Transverse colon (tissue), 4 donors: Measurements from ENCODE around the gene RIOK2. TPM values are rescaled to one million over a fixed set of nuclear protein-coding genes. Genes with fewer than 3 reads are reported as not detected.

Experiments
- DNase-seq: peaks from one replicate; pipeline ENCODE4 v3.0.0-alpha.2; 2019
- H3K27ac ChIP-seq, 4 donors: fragments of 200-600 bp; sonication (generic); 2 replicates each; pipeline ENCODE4 v1.5.1; 2016 to 2018; ENCODE audit warnings: inconsistent platforms in 4 of 4
- H3K27me3 ChIP-seq: fragments of 200-600 bp; sonication (generic); 2 replicates; pipeline ENCODE4 v1.5.1; 2017; ENCODE audit warnings: inconsistent platforms
- H3K36me3 ChIP-seq, 4 donors: fragments of 200-600 bp; sonication (generic); 2 replicates each; pipeline ENCODE4 v1.5.1; 2017 to 2019; ENCODE audit warnings: inconsistent platforms in 4 of 4
- H3K4me1 ChIP-seq, 4 donors: fragments of 200-600 bp; sonication (generic); 2 replicates each; pipeline ENCODE4 v1.5.1; 2017 to 2020; ENCODE audit warnings: inconsistent platforms in 4 of 4
- H3K4me3 ChIP-seq, 4 donors: fragments of 200-600 bp; sonication (generic); 1 replicate in 1 of 4; 2 replicates in 3 of 4; pipeline versions ENCODE4 v1.5.1 to v1.6.1; 2017 to 2019; ENCODE audit warnings: inconsistent platforms in 4 of 4
- H3K9me3 ChIP-seq, 2 donors: fragments of 200-600 bp; sonication (generic); 2 replicates each; pipeline ENCODE4 v1.5.1; 2017 to 2019; ENCODE audit warnings: inconsistent platforms in 2 of 2
- EP300 ChIP-seq: sonication (generic); formaldehyde crosslinking; IDR thresholded peaks from one replicate; pipeline ENCODE4 v1.6.1; 2017; ENCODE audit warnings: antibody characterized with exemption, low read depth
- POLR2A ChIP-seq: fragments of 450-650 bp; IDR thresholded peaks from one replicate; pipeline ENCODE4 v1.6.1; 2016; ENCODE audit warnings: antibody characterized with exemption, mild to moderate bottlenecking, moderate library complexity
- POLR2AphosphoS5 ChIP-seq, 3 donors: sonication (generic); formaldehyde crosslinking; IDR thresholded peaks; one replicate each; pipeline ENCODE4 v1.6.1; 2016; ENCODE audit warnings: antibody characterized with exemption in 3 of 3
- WGBS, 2 donors: methylation state at CpG; one replicate each; pipeline ENCODE4 v1.1.5; 2018; ENCODE audit warnings: low coverage in 1 of 2; 5-methylcytosine and 5-hydroxymethylcytosine counted together
- in situ Hi-C, 4 donors: fragments of 200-750 bp; cut with MboI; loops; one replicate each; pipeline versions ENCODE4 v1.15.0 to v1.15.1; 2017; ENCODE audit warnings: low sequenced_read_pairs in 3 of 4, low pct_ligation_motif_present in 1 of 4, low pct_unique_long_range_greater_than_20kb in 1 of 4
- intact Hi-C: fragments of 100-400 bp; cut with DNase I; formaldehyde crosslinking; loops from one replicate; pipeline ENCODE4 v1.15.1; 2023; ENCODE audit warnings: low total_unique reads
- total RNA-seq, 4 donors: library from RNA; depleted of rRNA; stranded (reverse); fragments of >200 nt; gene quantifications; one replicate each; pipeline ENCODE4 v1.1.0, GENCODE V29; 2016
- TF ChIP-seq, protein P1 (sequence below), 5 experiments: fragments of 200-600 bp in 3 of 5; fragments of 450-650 bp in 2 of 5; sonication (generic) in 3 of 5; IDR thresholded peaks; 1 replicate in 2 of 5; 2 replicates in 3 of 5; pipeline ENCODE4 v1.5.1; 2016 to 2017; ENCODE audit warnings: antibody characterized with exemption in 5 of 5, inconsistent platforms in 3 of 5, mild to moderate bottlenecking in 2 of 5, moderate library complexity in 1 of 5

RIOK2 gene
- total RNA-seq, 4 donors from 2014 or later = 19.3 to 119 (median 23.4) TPM

DNA sequence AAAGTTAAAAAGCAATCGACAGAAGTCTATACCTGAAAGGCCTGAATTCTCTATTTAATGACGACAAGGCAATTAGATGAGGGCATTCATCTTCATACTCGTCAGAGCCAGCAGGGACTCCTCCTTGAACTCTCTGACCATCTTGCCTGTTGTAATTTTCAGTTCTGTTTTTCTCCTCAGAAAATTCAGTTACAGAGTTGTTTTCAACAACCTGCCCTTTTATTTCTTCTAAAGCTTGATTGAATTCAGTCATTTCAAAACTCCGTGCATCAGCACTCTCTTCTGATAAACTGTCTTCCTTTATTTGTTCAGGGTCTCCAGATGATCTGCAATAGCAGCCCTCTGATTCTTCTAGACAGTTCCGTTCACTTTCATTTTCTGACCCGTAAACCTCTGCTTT is 15.6 kb downstream of the RIOK2 start:
- 46 to 53% methylated on average over 6 of the region's 6 CpGs for WGBS, 2 donors
- intact Hi-C loops = loop anchor here (10.0 kb wide), 1 partner anchor 553 kb away; no protein-coding TSS in a partner anchor
- no peak overlapping the region for H3K4me3 ChIP-seq
- no peaks in the 10 kb centered on the region for H3K27me3 ChIP-seq
- no peak for DNase-seq
- peaks cover 0 to 34% (median 12%) of the 10 kb centered on the region in 4 donors for H3K4me1 ChIP-seq
- in situ Hi-C loops = loop anchor here (10.0 to 25.0 kb wide), 5 partner anchors 293 to 555 kb away; partner anchors contain the start of gene ERAP2 (in 2 of the 4)
- H3K27ac ChIP-seq = peak overlapping the region in 1 of 4 donors; percentile 12
- peaks cover 0 to 47% (median 10%) of the 10 kb centered on the region in 4 donors for H3K36me3 ChIP-seq
- no peaks in the 10 kb centered on the region for H3K9me3 ChIP-seq
- TF ChIP-seq POLR2AphosphoS5 (IDR thresholded peaks at IDR 0.05) = no peak
- TF ChIP-seq, protein P1, sequence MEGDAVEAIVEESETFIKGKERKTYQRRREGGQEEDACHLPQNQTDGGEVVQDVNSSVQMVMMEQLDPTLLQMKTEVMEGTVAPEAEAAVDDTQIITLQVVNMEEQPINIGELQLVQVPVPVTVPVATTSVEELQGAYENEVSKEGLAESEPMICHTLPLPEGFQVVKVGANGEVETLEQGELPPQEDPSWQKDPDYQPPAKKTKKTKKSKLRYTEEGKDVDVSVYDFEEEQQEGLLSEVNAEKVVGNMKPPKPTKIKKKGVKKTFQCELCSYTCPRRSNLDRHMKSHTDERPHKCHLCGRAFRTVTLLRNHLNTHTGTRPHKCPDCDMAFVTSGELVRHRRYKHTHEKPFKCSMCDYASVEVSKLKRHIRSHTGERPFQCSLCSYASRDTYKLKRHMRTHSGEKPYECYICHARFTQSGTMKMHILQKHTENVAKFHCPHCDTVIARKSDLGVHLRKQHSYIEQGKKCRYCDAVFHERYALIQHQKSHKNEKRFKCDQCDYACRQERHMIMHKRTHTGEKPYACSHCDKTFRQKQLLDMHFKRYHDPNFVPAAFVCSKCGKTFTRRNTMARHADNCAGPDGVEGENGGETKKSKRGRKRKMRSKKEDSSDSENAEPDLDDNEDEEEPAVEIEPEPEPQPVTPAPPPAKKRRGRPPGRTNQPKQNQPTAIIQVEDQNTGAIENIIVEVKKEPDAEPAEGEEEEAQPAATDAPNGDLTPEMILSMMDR (IDR thresholded peaks at IDR 0.05) = no peak
- no peak for TF ChIP-seq EP300
- no peak for TF ChIP-seq POLR2A

DNA sequence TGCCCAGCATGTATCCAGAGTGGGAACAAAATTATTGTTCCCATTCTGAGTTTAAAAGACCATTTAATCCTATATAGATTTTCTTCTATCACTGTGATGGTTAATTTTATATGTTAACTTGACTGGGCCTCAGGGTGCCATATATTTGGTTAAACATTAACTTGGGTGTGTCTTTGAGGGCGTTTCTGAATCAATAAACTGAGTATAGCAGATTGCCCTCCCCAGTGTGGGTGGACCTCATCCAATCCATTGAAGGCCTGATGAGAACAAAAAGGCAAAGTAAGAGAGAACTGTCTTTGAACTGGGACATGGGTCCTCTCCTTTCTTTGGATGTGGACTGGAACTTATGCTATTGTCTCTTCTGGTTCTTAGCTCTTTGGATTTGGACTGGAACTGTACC is 17.3 kb downstream of the RIOK2 start:
- in situ Hi-C loops = loop anchor here (10.0 to 25.0 kb wide), 5 partner anchors 291 to 553 kb away; partner anchors contain the start of gene ERAP2 (in 2 of the 4)
- H3K27ac ChIP-seq = peak overlapping the region; percentile 66 to 81 (median 70)

DNA sequence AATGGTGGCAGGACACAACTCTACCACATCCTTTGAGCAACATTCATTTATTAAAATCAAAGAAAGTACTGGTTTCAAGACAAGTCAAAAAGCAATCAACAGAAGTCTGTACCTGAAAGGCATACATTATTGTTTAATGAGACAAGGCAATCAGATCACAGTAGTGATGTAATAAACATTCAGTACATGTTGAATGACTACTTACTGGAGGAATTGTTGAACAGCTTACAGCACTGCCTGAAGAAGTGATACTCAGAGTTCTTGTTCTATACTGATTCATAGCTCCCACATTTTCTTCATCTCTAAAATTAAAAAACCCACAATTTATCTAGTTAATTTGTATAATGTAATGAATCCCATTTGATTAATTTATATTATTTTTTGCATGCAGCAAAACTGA is 18.2 kb downstream of the RIOK2 start:
- in situ Hi-C loops = loop anchor here (5.0 to 25.0 kb wide), 6 partner anchors 290 to 553 kb away; partner anchors contain the start of gene ERAP2 (in 2 of the 4)
- Histone ChIP-seq H3K9me3 (no peaks in the 10 kb centered on the region), H3K4me3 (no peak overlapping the region), H3K4me1 (peaks cover 0 to 34% (median 12%) of the 10 kb centered on the region in 4 donors), H3K27ac (peak overlapping the region; percentile 60 to 73 (median 66)), H3K36me3 (peaks cover 0 to 38% (median 4%) of the 10 kb centered on the region in 4 donors), H3K27me3 (no peaks in the 10 kb centered on the region)
- TF ChIP-seq, protein P1 (IDR thresholded peaks at IDR 0.05) = no peak
- no peak for DNase-seq
- intact Hi-C loops = loop anchor here (5.0 to 10.0 kb wide), 2 partner anchors 298 to 550 kb away; no protein-coding TSS in a partner anchor

More for the DNA sequence above, 17.3 kb downstream of the RIOK2 start:
- 38 to 40% methylated on average over 1 of the region's 1 CpG for WGBS, 2 donors
- TF ChIP-seq POLR2AphosphoS5 (IDR thresholded peaks at IDR 0.05) = no peak
- no peak for TF ChIP-seq EP300
- TF ChIP-seq, protein P1 (IDR thresholded peaks at IDR 0.05) = no peak
- no peak for TF ChIP-seq POLR2A
- H3K36me3 ChIP-seq = peaks cover 0 to 35% (median 7%) of the 10 kb centered on the region in 4 donors
- no peak overlapping the region for H3K4me3 ChIP-seq
- H3K9me3 ChIP-seq = no peaks in the 10 kb centered on the region
- DNase-seq = peak; percentile 63
- no peaks in the 10 kb centered on the region for H3K27me3 ChIP-seq
- intact Hi-C loops = loop anchor here (10.0 kb wide), 1 partner anchor 551 kb away; no protein-coding TSS in a partner anchor
- peaks cover 0 to 34% (median 12%) of the 10 kb centered on the region in 4 donors for H3K4me1 ChIP-seq

DNA sequence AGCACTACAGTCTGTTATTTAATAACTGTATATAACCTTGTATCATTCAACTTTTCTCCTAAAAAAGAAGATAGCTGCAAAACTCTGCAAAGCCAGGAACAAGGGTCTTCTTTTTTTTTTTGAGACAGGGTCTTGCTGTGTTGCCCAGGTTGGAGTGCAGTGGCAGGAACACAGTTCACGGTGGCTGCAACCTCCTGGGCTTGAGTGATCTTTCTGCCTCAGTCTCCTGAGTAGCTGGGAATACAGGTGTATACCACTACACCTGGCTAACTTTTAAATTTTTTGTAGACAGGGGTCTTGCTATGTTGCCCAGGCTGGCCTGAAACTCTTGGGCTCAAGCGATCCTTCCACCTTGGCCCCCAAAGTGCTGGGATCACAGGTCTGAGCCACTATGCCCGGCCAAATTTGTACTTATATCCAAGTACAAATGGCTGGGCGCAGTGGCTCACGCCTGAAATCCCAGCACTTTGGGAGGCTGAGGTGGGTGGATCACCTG is 19.2 kb downstream of the RIOK2 start:
- Histone ChIP-seq H3K27me3 (no peaks in the 10 kb centered on the region), H3K9me3 (no peaks in the 10 kb centered on the region), H3K4me1 (peaks cover 0 to 34% (median 12%) of the 10 kb centered on the region in 4 donors), H3K4me3 (no peak overlapping the region), H3K36me3 (peaks cover 0 to 36% (median 4%) of the 10 kb centered on the region in 4 donors), H3K27ac (no peak overlapping the region)
- DNase-seq = no peak
- TF ChIP-seq EP300 (no peak), POLR2AphosphoS5 (IDR thresholded peaks at IDR 0.05) (no peak), POLR2A (no peak)
- TF ChIP-seq, protein P1 (IDR thresholded peaks at IDR 0.05) = no peak
- intact Hi-C loops (loop anchor here (5.0 to 10.0 kb wide), 2 partner anchors 297 to 549 kb away; no protein-coding TSS in a partner anchor), in situ Hi-C loops (loop anchor here (5.0 to 25.0 kb wide), 6 partner anchors 289 to 552 kb away; partner anchors contain the start of gene ERAP2 (in 2 of the 4))
- 95 to 100% methylated on average over 2 to 5 of the region's 5 CpGs for WGBS, 2 donors
